ENCODE measurements around the gene TSPAN18.

TSPAN18 gene

DNA sequence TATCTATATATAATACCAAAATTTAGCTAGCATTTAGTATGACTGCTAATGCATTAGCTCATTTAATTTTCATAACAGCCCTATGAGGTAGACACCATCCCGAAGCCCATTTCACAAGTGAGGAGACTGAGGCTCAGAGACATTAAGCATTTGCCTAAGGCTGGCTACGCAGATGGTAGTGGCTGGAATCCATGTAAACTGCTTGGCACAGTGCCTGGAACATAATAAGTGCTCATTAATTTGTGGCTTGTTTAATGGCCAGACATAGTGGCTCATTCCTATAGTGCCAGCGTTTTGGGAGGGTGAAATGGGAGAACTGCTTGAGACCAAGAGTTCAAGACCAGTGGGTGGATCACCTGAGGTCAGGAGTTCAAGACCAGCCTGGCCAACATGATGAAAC is 241.7 kb downstream of the TSPAN18 start:
- Histone ChIP-seq H3F3A (ENCODE audit: low read depth) (no peaks in the 10 kb centered on the region), H3K4me3 (ENCODE audit: low read length, poor library complexity, severe bottlenecking) (no peak overlapping the region), H4K20me1 (ENCODE audit: insufficient read depth, low read length, poor library complexity, severe bottlenecking) (no peaks in the 10 kb centered on the region), H2AFZ (ENCODE audit: low read length) (no peak overlapping the region), H3K4me1 (ENCODE audit: insufficient read depth, low read length, poor library complexity, severe bottlenecking) (peaks cover 11% of the 10 kb centered on the region), H3K9me3 (ENCODE audit: insufficient read depth, low read depth, low read length) (no peaks in the 10 kb centered on the region), H3K79me2 (ENCODE audit: insufficient read depth, low read length) (no peaks in the 10 kb centered on the region), H3K27me3 (ENCODE audit: insufficient read depth, low read length, poor library complexity, severe bottlenecking) (no peaks in the 10 kb centered on the region), H3K4me2 (ENCODE audit: low read depth, low read length, poor library complexity, severe bottlenecking) (no peak overlapping the region), H3K9me2 (replicated peaks; ENCODE audit: low read depth, low read length) (no peaks in the 10 kb centered on the region), H3K36me3 (ENCODE audit: insufficient read depth, low read length) (no peaks in the 10 kb centered on the region), H3K9ac (ENCODE audit: low read depth, low read length, poor library complexity, severe bottlenecking) (no peak overlapping the region)
- TF ChIP-seq, protein P1, sequence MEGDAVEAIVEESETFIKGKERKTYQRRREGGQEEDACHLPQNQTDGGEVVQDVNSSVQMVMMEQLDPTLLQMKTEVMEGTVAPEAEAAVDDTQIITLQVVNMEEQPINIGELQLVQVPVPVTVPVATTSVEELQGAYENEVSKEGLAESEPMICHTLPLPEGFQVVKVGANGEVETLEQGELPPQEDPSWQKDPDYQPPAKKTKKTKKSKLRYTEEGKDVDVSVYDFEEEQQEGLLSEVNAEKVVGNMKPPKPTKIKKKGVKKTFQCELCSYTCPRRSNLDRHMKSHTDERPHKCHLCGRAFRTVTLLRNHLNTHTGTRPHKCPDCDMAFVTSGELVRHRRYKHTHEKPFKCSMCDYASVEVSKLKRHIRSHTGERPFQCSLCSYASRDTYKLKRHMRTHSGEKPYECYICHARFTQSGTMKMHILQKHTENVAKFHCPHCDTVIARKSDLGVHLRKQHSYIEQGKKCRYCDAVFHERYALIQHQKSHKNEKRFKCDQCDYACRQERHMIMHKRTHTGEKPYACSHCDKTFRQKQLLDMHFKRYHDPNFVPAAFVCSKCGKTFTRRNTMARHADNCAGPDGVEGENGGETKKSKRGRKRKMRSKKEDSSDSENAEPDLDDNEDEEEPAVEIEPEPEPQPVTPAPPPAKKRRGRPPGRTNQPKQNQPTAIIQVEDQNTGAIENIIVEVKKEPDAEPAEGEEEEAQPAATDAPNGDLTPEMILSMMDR (conservative IDR thresholded peaks at IDR 0.05; ENCODE audit: low read length), result no peak
- TF ChIP-seq EZH2phosphoT487 (IDR thresholded peaks at IDR 0.05; ENCODE audit: borderline replicate concordance), result no peak

DNA sequence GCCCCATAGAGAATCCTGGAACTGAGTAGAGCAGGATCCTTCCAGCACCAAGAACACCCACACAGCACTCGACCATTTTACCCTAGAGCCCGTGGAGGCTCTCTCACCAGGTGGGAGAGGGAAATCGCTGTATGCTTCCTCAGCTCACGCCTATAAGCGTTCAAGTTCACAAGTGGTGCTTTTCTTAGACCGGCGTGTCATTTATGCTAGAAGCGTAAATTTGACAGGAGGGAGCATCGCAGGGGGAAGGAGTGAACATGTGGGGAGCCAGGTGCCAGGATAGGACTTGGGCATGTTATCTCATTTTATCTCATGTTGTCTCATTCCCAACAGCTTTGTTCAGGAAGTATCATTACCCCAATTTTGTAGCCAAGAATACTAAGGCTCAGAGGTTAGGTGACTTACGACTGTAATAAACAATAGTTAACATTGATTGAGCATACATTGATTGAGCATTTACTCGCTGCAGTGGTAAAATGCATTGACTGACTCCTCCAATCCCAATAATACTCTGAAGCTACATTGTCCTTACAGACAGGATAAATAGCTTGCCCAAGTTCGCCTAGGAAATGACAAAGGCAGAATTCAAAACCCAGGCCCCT is 243.0 kb downstream of the TSPAN18 start:
- Histone ChIP-seq H3F3A (ENCODE audit: low read depth) (no peaks in the 10 kb centered on the region), H3K36me3 (ENCODE audit: insufficient read depth, low read length) (no peaks in the 10 kb centered on the region), H2AFZ (ENCODE audit: low read length) (no peak overlapping the region), H3K9me3 (ENCODE audit: insufficient read depth, low read depth, low read length) (no peaks in the 10 kb centered on the region), H3K9ac (ENCODE audit: low read depth, low read length, poor library complexity, severe bottlenecking) (no peak overlapping the region), H3K79me2 (ENCODE audit: insufficient read depth, low read length) (no peaks in the 10 kb centered on the region), H3K4me3 (ENCODE audit: low read length, poor library complexity, severe bottlenecking) (no peak overlapping the region), H3K27me3 (ENCODE audit: insufficient read depth, low read length, poor library complexity, severe bottlenecking) (no peaks in the 10 kb centered on the region), H3K9me2 (replicated peaks; ENCODE audit: low read depth, low read length) (no peaks in the 10 kb centered on the region), H3K4me1 (ENCODE audit: insufficient read depth, low read length, poor library complexity, severe bottlenecking) (peaks cover 14% of the 10 kb centered on the region), H4K20me1 (ENCODE audit: insufficient read depth, low read length, poor library complexity, severe bottlenecking) (no peaks in the 10 kb centered on the region), H3K4me2 (ENCODE audit: low read depth, low read length, poor library complexity, severe bottlenecking) (no peak overlapping the region)
- no peak for TF ChIP-seq EZH2phosphoT487 (IDR thresholded peaks at IDR 0.05; ENCODE audit: borderline replicate concordance)
- TF ChIP-seq, protein P1 (conservative IDR thresholded peaks at IDR 0.05; ENCODE audit: low read length), result no peak

DNA sequence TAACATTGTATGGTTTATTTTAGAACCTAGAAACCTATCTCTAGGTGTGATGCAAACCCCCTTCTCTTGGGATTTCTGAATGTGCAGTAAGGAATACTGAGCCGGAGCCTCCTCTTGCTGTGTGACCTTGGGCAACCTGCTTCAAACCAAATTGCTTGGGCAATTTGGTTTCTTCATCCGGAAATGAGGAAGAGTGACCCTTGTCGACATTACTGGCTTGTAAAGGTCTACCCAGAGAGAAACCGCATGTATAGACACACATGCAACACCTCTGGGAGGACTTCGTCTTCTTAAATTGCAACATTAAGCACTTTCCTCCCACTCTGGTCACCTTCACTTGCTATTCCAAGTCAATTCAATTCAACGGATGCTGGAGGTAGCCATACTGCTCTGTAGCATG is 243.5 kb downstream of the TSPAN18 start:
- Histone ChIP-seq H3K27me3 (ENCODE audit: insufficient read depth, low read length, poor library complexity, severe bottlenecking) (no peaks in the 10 kb centered on the region), H3K4me2 (ENCODE audit: low read depth, low read length, poor library complexity, severe bottlenecking) (no peak overlapping the region), H2AFZ (ENCODE audit: low read length) (no peak overlapping the region), H3K9me2 (replicated peaks; ENCODE audit: low read depth, low read length) (no peaks in the 10 kb centered on the region), H3F3A (ENCODE audit: low read depth) (no peaks in the 10 kb centered on the region), H4K20me1 (ENCODE audit: insufficient read depth, low read length, poor library complexity, severe bottlenecking) (no peaks in the 10 kb centered on the region), H3K4me3 (ENCODE audit: low read length, poor library complexity, severe bottlenecking) (no peak overlapping the region), H3K9me3 (ENCODE audit: insufficient read depth, low read depth, low read length) (no peaks in the 10 kb centered on the region), H3K4me1 (ENCODE audit: insufficient read depth, low read length, poor library complexity, severe bottlenecking) (peaks cover 16% of the 10 kb centered on the region), H3K9ac (ENCODE audit: low read depth, low read length, poor library complexity, severe bottlenecking) (no peak overlapping the region), H3K79me2 (ENCODE audit: insufficient read depth, low read length) (no peaks in the 10 kb centered on the region), H3K36me3 (ENCODE audit: insufficient read depth, low read length) (no peaks in the 10 kb centered on the region)
- no peak for TF ChIP-seq EZH2phosphoT487 (IDR thresholded peaks at IDR 0.05; ENCODE audit: borderline replicate concordance)
- TF ChIP-seq, protein P1 (conservative IDR thresholded peaks at IDR 0.05; ENCODE audit: low read length), result no peak
